ENCODE data around the gene PROX1. TPM values are rescaled to one million over a fixed set of nuclear protein-coding genes. Genes with fewer than 3 reads are reported as not detected.

PROX1 gene
- total RNA-seq, 2 experiments from 2014 or later = 0.03 TPM; not detected in 1

GRCh38 chr1:213993929-213994328 is 6.2 kb downstream of the PROX1 start:
- ATAC-seq (ENCODE audit: poor library complexity) = no peak
- peaks cover 0 to 13% of the 10 kb centered on the region in 2 experiments for H3K9me3 ChIP-seq (ENCODE audit: control insufficient read depth in 1 of 2, insufficient read depth in 1 of 2, low read length in 2 of 2)
- H3K27me3 ChIP-seq (ENCODE audit: control insufficient read depth in 1 of 2, insufficient read depth in 2 of 2, low read length in 2 of 2) = peaks cover 18 to 56% of the 10 kb centered on the region in 2 experiments
- H3K27me3 Mint-ChIP-seq = peaks cover 79% of the 10 kb centered on the region
- H3K36me3 ChIP-seq (ENCODE audit: insufficient read depth, low read length) = no peaks in the 10 kb centered on the region
- H3K4me1 ChIP-seq (ENCODE audit: insufficient read depth, low read length) = peaks cover 9% of the 10 kb centered on the region
- H3K27ac ChIP-seq (ENCODE audit: low read depth in 1 of 2, low read length in 2 of 2) = no peak overlapping the region
- no peak overlapping the region for H3K27ac Mint-ChIP-seq
- no peaks in the 10 kb centered on the region for H3K36me3 Mint-ChIP-seq (ENCODE audit: low read depth)
- H3K9me3 Mint-ChIP-seq = no peaks in the 10 kb centered on the region
- POLR2A ChIA-PET = no interaction called here
- CTCF ChIA-PET = interaction anchor here (1.0 kb wide), 1 partner anchor 12 kb away, joined by 3 read pairs; no protein-coding TSS in a partner anchor
- no peak for TF ChIP-seq CTCF (IDR thresholded peaks at IDR 0.05)
- no peak overlapping the region for H3K4me3 Mint-ChIP-seq
- intact Hi-C loops (cut with DNase I, micrococcal nuclease) = no loop called here
- no peak for DNase-seq
- no peak overlapping the region for H3K4me3 ChIP-seq (ENCODE audit: low read length)
- H3K4me1 Mint-ChIP-seq (ENCODE audit: low read depth) = peaks cover 9% of the 10 kb centered on the region

GRCh38 chr1:213994888-213995287 is 7.1 kb downstream of the PROX1 start:
- peaks cover 0 to 6% of the 10 kb centered on the region in 2 experiments for H3K9me3 ChIP-seq (ENCODE audit: control insufficient read depth in 1 of 2, insufficient read depth in 1 of 2, low read length in 2 of 2)
- Mint-ChIP-seq H3K27me3 (peaks cover 69% of the 10 kb centered on the region), H3K27ac (no peak overlapping the region), H3K4me1 (ENCODE audit: low read depth) (no peaks in the 10 kb centered on the region), H3K36me3 (ENCODE audit: low read depth) (no peaks in the 10 kb centered on the region), H3K4me3 (no peak overlapping the region), H3K9me3 (no peaks in the 10 kb centered on the region)
- no peaks in the 10 kb centered on the region for H3K36me3 ChIP-seq (ENCODE audit: insufficient read depth, low read length)
- TF ChIP-seq CTCF (IDR thresholded peaks at IDR 0.05) = no peak
- H3K4me3 ChIP-seq (ENCODE audit: low read length) = no peak overlapping the region
- ChIA-PET POLR2A (no interaction called here), CTCF (no interaction called here)
- no peak for ATAC-seq (ENCODE audit: poor library complexity)
- H3K4me1 ChIP-seq (ENCODE audit: insufficient read depth, low read length) = no peaks in the 10 kb centered on the region
- no peak overlapping the region for H3K27ac ChIP-seq (ENCODE audit: low read depth in 1 of 2, low read length in 2 of 2)
- intact Hi-C loops (cut with DNase I, micrococcal nuclease) = no loop called here
- no peak for DNase-seq
- peaks cover 9 to 46% of the 10 kb centered on the region in 2 experiments for H3K27me3 ChIP-seq (ENCODE audit: control insufficient read depth in 1 of 2, insufficient read depth in 2 of 2, low read length in 2 of 2)

GRCh38 chr1:213995603-213996002 is 7.8 kb downstream of the PROX1 start:
- ChIA-PET CTCF (no interaction called here), POLR2A (no interaction called here)
- ATAC-seq (ENCODE audit: poor library complexity) = no peak
- Mint-ChIP-seq H3K9me3 (no peaks in the 10 kb centered on the region), H3K36me3 (ENCODE audit: low read depth) (no peaks in the 10 kb centered on the region), H3K4me1 (ENCODE audit: low read depth) (no peaks in the 10 kb centered on the region), H3K27ac (no peak overlapping the region), H3K4me3 (no peak overlapping the region), H3K27me3 (peaks cover 65% of the 10 kb centered on the region)
- H3K4me3 ChIP-seq (ENCODE audit: low read length) = no peak overlapping the region
- DNase-seq = no peak
- H3K36me3 ChIP-seq (ENCODE audit: insufficient read depth, low read length) = no peaks in the 10 kb centered on the region
- intact Hi-C loops (cut with DNase I, micrococcal nuclease) = no loop called here
- TF ChIP-seq CTCF (IDR thresholded peaks at IDR 0.05) = no peak
- peaks cover 0 to 6% of the 10 kb centered on the region in 2 experiments for H3K9me3 ChIP-seq (ENCODE audit: control insufficient read depth in 1 of 2, insufficient read depth in 1 of 2, low read length in 2 of 2)
- H3K27me3 ChIP-seq (ENCODE audit: control insufficient read depth in 1 of 2, insufficient read depth in 2 of 2, low read length in 2 of 2) = peaks cover 3 to 39% of the 10 kb centered on the region in 2 experiments
- no peak overlapping the region for H3K27ac ChIP-seq (ENCODE audit: low read depth in 1 of 2, low read length in 2 of 2)
- H3K4me1 ChIP-seq (ENCODE audit: insufficient read depth, low read length) = no peaks in the 10 kb centered on the region
